Measurements from ENCODE around the gene PLCB1.

PLCB1 gene

GRCh38 chr20:8783734-8784133 is 651.7 kb downstream of the PLCB1 start:
- no peak for DNase-seq (ENCODE audit: low read depth, low spot score)

DNA sequence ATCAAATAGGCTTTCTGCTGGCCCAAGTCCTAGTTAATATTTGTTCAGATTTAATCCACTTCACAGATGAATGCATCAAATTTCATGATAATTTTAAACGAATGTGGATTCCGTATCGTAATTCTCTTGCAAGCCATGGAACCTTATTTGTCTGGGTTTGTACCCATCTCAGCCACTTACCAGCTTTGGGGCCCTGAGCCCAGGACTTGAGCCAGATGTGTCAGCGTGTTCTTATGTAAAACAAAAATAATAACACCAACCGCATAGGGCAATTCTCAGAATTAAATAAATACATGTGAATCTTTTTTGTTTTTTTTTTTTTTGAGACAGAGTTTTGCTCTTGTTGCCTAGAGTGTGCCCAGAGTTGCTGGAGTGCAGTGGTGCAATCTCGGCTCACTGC is 654.3 kb downstream of the PLCB1 start:
- DNase-seq (ENCODE audit: low read depth, low spot score), result no peak

- DNase-seq (ENCODE audit: low read depth, low spot score), result no peak
Measured at GRCh38 chr20:8787090-8787489, 655.0 kb downstream of the PLCB1 start.

DNA sequence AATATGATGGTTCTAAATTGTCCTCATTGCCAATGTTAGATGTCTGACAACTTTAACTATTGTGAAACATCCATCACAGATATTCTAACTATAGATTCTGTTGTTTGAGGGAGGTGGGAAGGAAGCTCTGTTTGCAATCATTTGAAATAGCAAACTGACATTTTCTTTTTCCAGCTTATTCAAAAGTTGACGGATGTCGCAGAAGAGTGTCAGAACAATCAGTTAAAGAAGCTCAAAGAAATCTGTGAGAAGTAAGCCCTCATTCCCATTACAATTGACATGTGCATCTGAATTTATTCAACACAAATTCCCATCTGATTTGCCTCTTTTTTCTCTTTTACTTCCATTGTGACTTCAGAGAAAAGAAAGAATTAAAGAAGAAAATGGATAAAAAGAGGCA is 656.2 kb downstream of the PLCB1 start:
- no peak for DNase-seq (ENCODE audit: low read depth, low spot score)

GRCh38 chr20:8788831-8789230 is 656.8 kb downstream of the PLCB1 start:
- DNase-seq (ENCODE audit: low read depth, low spot score), result no peak

- DNase-seq (ENCODE audit: low read depth, low spot score), result no peak
Measured at GRCh38 chr20:8790442-8791074, 658.5 kb downstream of the PLCB1 start.

DNA sequence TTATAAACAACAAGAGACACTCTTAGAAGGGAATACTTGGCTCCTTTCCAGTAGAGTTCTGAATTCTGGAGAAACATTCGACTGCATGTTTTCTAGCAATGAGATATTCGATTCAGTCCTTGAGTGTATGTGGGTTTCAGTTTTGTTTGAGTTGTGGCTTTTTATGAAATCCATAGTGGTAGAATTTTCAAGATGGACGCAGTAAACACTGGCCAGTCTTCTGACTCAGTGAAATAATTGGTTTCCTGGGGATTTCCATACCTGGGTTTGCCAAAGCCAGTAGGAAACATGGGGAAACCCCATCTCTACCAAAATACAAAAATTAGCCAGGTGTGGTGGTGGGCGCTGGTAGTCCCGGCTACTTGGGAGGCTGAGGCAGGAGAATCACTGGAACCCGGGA is 663.3 kb downstream of the PLCB1 start:
- DNase-seq (ENCODE audit: low read depth, low spot score), result no peak

GRCh38 chr20:8796088-8796660 is 664.1 kb downstream of the PLCB1 start:
- DNase-seq (ENCODE audit: low read depth, low spot score), result no peak

- no peak for DNase-seq (ENCODE audit: low read depth, low spot score)
Measured at GRCh38 chr20:8798505-8798904, 666.4 kb downstream of the PLCB1 start.

DNA sequence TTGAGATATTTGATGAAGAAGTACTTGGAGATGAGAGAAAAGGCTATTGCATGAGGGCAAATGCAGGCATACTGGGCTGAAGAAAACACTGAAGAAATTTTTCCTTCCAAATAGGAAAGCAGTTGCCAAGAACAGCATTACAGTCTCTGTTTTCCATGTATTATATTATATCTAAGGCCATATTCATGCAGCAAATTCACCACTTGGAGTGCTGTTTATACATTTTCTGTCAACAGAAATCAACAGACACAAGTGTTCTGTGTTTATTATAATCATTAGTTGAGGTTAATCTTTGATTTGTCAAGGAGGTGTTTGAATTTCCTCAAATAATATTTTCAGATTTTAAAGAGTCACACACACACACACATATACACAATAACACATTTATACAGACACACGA is 668.0 kb downstream of the PLCB1 start:
- no peak for DNase-seq (ENCODE audit: low read depth, low spot score)

GRCh38 chr20:8801686-8802085 is 669.6 kb downstream of the PLCB1 start:
- no peak for DNase-seq (ENCODE audit: low read depth, low spot score)

DNA sequence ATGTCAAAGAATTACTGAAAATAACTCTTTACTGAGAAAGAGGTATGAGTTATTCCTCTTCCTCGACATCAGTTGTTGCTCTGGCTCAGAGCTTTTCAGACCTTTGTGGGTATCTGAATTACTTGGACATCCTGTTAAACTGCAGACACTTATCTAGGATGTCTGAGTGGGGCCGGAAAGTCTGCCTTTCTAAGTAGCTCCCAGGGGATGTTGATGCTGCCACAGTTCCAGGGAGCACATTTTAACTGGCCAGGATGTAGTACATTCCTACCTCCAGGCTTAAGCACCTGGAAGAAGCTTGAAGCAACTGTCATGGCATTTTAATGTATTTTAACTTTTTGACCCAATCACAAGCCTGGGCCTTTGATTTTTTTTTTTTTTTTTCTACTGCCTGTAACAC is 671.0 kb downstream of the PLCB1 start:
- no peak for DNase-seq (ENCODE audit: low read depth, low spot score)

GRCh38 chr20:8803941-8804340 is 671.9 kb downstream of the PLCB1 start:
- no peak for DNase-seq (ENCODE audit: low read depth, low spot score)

GRCh38 chr20:8805737-8806442 is 673.8 kb downstream of the PLCB1 start:
- no peak for DNase-seq (ENCODE audit: low read depth, low spot score)

DNA sequence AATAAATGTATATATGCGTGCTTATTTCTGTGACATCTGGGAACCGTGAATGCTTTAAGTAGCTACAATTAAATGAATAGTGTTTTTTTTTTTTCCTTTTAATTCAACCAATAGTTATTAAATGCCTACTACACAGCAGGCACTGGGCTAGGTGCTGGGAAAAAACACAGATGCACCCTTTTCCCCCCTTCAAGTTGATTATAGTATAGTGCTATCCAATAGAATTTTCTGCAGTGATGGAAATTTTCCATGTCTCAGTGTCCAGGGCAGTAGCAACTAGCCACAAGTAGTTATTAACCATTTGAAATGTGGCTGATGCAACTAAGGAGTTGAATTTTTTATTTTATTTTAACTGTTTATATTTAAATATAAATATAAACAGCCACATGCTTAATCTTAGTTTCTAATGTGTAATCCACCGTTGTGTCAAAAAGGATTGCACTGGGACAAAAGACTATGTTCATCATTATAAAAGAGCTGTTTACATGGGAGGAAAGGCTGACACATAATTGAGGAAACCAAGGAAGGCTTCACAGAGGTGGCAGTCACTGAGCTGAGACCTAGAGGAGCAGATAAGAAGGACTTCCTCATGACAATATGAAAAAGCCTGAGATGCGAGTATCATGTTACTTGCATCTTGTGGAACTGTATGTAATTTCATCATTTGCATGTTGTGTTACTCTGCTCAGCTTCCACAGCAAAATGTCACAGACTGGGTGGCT is 675.6 kb downstream of the PLCB1 start:
- no peak for DNase-seq (ENCODE audit: low read depth, low spot score)

GRCh38 chr20:8808202-8808535 is 676.1 kb downstream of the PLCB1 start:
- no peak for DNase-seq (ENCODE audit: low read depth, low spot score)

DNA sequence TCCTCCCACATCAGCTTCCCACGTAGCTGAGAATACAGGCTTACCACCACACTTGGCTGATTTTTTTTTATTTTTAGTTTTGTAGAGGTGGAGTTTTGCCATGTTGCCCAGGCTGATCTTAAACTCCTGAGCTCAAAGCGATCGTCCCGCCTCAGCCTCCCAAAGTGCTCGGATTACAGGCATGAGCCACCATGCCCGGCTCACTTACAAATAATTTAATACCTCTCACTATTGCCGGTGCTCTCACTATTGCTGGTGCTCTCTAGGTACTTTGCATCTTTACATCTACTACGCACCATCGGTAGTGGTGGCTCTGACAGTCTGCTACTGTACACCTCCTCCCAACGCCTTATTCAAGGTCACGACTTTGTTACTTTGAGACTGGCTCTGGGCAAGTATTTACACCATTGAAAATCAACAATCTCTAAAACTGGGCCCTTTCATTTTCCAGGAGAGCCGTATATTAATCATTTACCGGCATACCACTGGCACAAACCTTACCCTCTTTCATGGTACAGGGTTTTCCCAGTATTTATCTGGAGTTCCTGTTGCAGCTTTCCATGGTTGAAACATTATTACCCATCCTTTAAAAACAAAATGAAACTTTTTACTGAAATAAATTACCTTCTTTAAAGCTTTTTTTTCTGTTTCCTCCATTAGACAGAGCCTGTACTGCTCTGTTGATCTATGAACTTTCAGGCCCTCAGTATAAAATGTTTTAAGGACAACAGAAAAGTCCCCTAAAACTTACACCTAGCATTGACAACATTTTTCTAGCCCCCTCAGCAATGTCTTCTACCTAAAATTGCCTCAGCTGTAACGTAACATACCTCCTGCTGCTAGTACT is 677.3 kb downstream of the PLCB1 start:
- DNase-seq (ENCODE audit: low read depth, low spot score), result no peak

- no peak for DNase-seq (ENCODE audit: low read depth, low spot score)
Measured at GRCh38 chr20:8811801-8812594, 679.9 kb downstream of the PLCB1 start.

DNA sequence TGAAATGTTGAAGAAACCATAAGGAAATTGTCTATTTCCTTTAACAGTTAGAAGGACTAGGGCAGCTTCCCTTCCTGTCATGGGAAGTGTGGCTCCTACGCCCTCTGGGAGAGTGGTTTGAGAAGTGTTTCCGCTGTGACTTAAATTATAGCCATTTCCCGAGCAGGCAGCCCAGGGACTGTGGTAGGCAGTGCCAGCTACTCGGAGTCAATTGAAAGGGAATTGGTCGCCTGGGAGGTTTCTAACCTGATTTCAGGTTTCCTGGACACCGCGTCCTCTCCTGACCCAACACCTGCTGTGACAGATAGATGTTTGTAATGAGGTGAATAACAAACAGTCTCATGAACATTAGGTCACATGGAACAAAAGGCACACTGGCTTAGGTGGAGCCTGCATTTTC is 680.8 kb downstream of the PLCB1 start:
- no peak for DNase-seq (ENCODE audit: low read depth, low spot score)

DNA sequence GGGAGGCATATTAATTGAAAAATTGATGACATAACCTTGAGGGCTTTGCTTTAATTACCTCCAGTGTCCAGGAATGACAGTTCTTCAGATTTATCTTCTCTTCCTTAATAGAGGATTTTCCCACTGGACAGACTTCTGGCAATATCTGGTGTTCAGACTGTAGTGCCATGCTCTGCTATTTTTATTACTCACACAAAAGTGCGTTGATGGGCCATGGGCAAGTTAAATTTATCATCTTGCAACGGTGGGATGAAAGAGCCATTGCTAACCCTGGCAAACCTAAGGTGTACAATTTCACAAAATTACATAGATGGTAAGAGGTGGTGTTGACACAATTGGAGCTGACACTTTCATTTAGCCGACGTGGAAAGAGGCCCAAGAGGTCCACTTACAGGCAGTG is 683.1 kb downstream of the PLCB1 start:
- no peak for DNase-seq (ENCODE audit: low read depth, low spot score)

- no peak for DNase-seq (ENCODE audit: low read depth, low spot score)
Measured at GRCh38 chr20:8829256-8829655, 697.2 kb downstream of the PLCB1 start.

All from iPS DF 19.7 (cell line).